CD14-positive monocyte (primary cell): ENCODE results near the gene TSBP1. TPM values are rescaled to one million over a fixed set of nuclear protein-coding genes. Genes with fewer than 3 reads are reported as not detected.

ENCODE experiments used
- DNase-seq, 3 donors: peaks; one replicate each; pipeline ENCODE4 v3.0.0-alpha.2; 2011 to 2022
- H2AFZ ChIP-seq: 2 replicates; pipeline ENCODE4 v1.6.0; 2012; ENCODE audit warnings: mild to moderate bottlenecking, low read depth, low read length, inconsistent platforms; ENCODE audit not compliant: insufficient read depth, poor library complexity, severe bottlenecking
- H3K27ac ChIP-seq, 2 donors: 1 replicate in 1 of 2; 2 replicates in 1 of 2; pipeline ENCODE4 v1.5.1; 2012 to 2013; ENCODE audit warnings: low read length in 2 of 2, control low read depth in 1 of 2, inconsistent platforms in 1 of 2, low read depth in 1 of 2, mild to moderate bottlenecking in 1 of 2
- H3K27me3 ChIP-seq, 2 donors: one replicate each; pipeline versions ENCODE4 v1.6.0 to v1.6.1; 2011 to 2013; ENCODE audit warnings: low read length in 2 of 2; ENCODE audit not compliant: control insufficient read depth in 2 of 2, insufficient read depth in 2 of 2
- H3K36me3 ChIP-seq, 2 donors: replicated peaks in 1 of 2; 1 replicate in 1 of 2; 2 replicates in 1 of 2; pipeline versions ENCODE4 v1.5.1 to v1.6.1; 2012 to 2013; ENCODE audit warnings: low read length in 2 of 2, control low read depth in 1 of 2, inconsistent platforms in 1 of 2, mild to moderate bottlenecking in 1 of 2; ENCODE audit not compliant: insufficient read depth in 2 of 2, control insufficient read depth in 1 of 2
- H3K4me1 ChIP-seq, 2 donors: 1 replicate in 1 of 2; 2 replicates in 1 of 2; pipeline versions ENCODE4 v1.5.1 to v1.6.1; 2012 to 2013; ENCODE audit warnings: low read length in 2 of 2, control low read depth in 1 of 2, inconsistent platforms in 1 of 2, mild to moderate bottlenecking in 1 of 2, moderate library complexity in 1 of 2; ENCODE audit not compliant: insufficient read depth in 2 of 2, control insufficient read depth in 1 of 2
- H3K4me2 ChIP-seq: replicated peaks from 2 replicates; pipeline ENCODE3; 2012; ENCODE audit warnings: low read length, moderate library complexity, mild to moderate bottlenecking; ENCODE audit not compliant: poor library complexity, severe bottlenecking; ENCODE audit errors: extremely low read depth
- H3K4me3 ChIP-seq, 3 experiments: fragments of 200-600 bp in 1 of 3; sonication (generic) in 1 of 3; replicated peaks in 1 of 3; 1 replicate in 2 of 3; 2 replicates in 1 of 3; pipeline ENCODE4 v1.5.1; 2011 to 2013; ENCODE audit warnings: low read length in 3 of 3, mild to moderate bottlenecking in 3 of 3, control low read depth in 2 of 3, low read depth in 2 of 3, inconsistent platforms in 1 of 3, moderate library complexity in 1 of 3
- H3K79me2 ChIP-seq: 2 replicates; pipeline ENCODE4 v1.6.0; 2012; ENCODE audit warnings: mild to moderate bottlenecking, control low read depth, inconsistent platforms, low read length, moderate library complexity; ENCODE audit not compliant: insufficient read depth
- H3K9ac ChIP-seq: 2 replicates; pipeline ENCODE4 v1.6.0; 2017; ENCODE audit warnings: low read length, mild to moderate bottlenecking; ENCODE audit not compliant: insufficient read depth, poor library complexity, severe bottlenecking
- H3K9me3 ChIP-seq, 2 donors: replicated peaks in 1 of 2; 1 replicate in 1 of 2; 2 replicates in 1 of 2; pipeline versions ENCODE4 v1.5.1 to v1.6.1; 2012 to 2013; ENCODE audit warnings: low read length in 2 of 2, control low read depth in 1 of 2; ENCODE audit not compliant: control insufficient read depth in 1 of 2, insufficient read depth in 1 of 2
- H4K20me1 ChIP-seq: 2 replicates; pipeline ENCODE4 v1.6.0; 2012; ENCODE audit warnings: mild to moderate bottlenecking, low read length, control low read depth, moderate library complexity; ENCODE audit not compliant: insufficient read depth
- H3K27ac Mint-ChIP-seq, 7 donors: one replicate each; pipeline ENCODE4 v1.8.0; 2020; ENCODE audit warnings: mild to moderate bottlenecking in 7 of 7, mixed read lengths in 7 of 7, moderate library complexity in 6 of 7, inconsistent platforms in 2 of 7
- H3K27me3 Mint-ChIP-seq, 3 donors: one replicate each; pipeline ENCODE4 v1.8.0; 2021 to 2022; ENCODE audit warnings: low read depth in 3 of 3, mild to moderate bottlenecking in 3 of 3, mixed read lengths in 3 of 3, moderate library complexity in 3 of 3, inconsistent platforms in 1 of 3
- H3K36me3 Mint-ChIP-seq, 2 donors: one replicate each; pipeline ENCODE4 v1.8.0; 2020; ENCODE audit warnings: mixed read lengths in 2 of 2, inconsistent platforms in 1 of 2, mild to moderate bottlenecking in 1 of 2
- H3K4me1 Mint-ChIP-seq: one replicate; pipeline ENCODE4 v1.8.0; 2020; ENCODE audit warnings: mild to moderate bottlenecking, mixed read lengths
- H3K4me3 Mint-ChIP-seq, 2 donors: one replicate each; pipeline ENCODE4 v1.8.0; 2020; ENCODE audit warnings: mild to moderate bottlenecking in 2 of 2, mixed read lengths in 2 of 2, moderate library complexity in 1 of 2
- H3K9me3 Mint-ChIP-seq, 7 donors: one replicate each; pipeline ENCODE4 v1.8.0; 2020 to 2022; ENCODE audit warnings: mixed read lengths in 7 of 7, mild to moderate bottlenecking in 6 of 7, moderate library complexity in 6 of 7, inconsistent platforms in 2 of 7
- WGBS: methylation state at CpG from one replicate; pipeline ENCODE4 v1.1.5; 2013; ENCODE audit warnings: missing lambda C conversion rate; ENCODE audit not compliant: insufficient coverage; 5-methylcytosine and 5-hydroxymethylcytosine counted together
- intact Hi-C, 2 donors: fragments of 100-400 bp; cut with micrococcal nuclease; formaldehyde crosslinking; loops; one replicate each; pipeline versions ENCODE4 v1.15.0 to v1.15.1; 2023
- polyA plus RNA-seq, 3 donors: library from polyadenylated mRNA; depleted of rRNA in 1 of 3; unstranded in 2 of 3; stranded (reverse) in 1 of 3; fragments of 300-500 nt in 2 of 3; fragments of >200 nt in 1 of 3; fragmentation: Illumina TruSeq in 2 of 3; gene quantifications; 1 replicate in 2 of 3; 2 replicates in 1 of 3; pipeline ENCODE4 v1.2.3, GENCODE V29; 2012 to 2021
- TF ChIP-seq, protein P1 (sequence below): fragments of 200-600 bp; IDR thresholded peaks from one replicate; pipeline ENCODE4 v1.8.0; 2022; ENCODE audit warnings: antibody characterized with exemption, mild to moderate bottlenecking

The TSBP1 gene
- polyA plus RNA-seq, 3 donors: not detected

DNA sequence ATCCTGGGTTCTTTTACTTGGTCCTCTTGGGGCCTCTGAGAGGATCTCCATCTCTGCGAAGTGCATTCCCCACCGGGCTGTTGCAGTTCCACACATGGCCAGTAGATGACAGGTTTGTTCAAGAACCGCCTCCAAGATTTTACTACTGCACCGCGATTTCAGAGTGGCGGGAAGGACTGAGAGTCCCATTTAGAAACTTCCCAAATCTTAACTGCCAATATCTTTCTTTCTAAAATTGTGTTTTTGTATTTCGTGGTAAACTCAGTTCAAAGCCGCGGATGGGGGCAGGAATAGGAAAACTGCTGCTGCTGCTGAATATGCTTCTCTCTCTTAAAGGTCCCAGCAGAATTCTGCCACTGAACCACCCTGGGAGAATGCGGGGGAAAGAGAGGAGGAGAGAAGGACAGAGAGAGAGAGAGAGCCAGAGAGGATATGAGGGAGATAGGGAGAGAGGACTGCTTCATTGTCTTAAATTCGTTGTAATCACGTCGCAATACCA, 43.9 kb upstream of the TSBP1 start:
- no peak overlapping the region for H3K27ac ChIP-seq
- Mint-ChIP-seq H3K9me3 (peaks cover 0 to 2% (median 0%) of the 10 kb centered on the region in 7 donors), H3K4me1 (peaks cover 11% of the 10 kb centered on the region), H3K4me3 (peak overlapping the region in 1 of 2 donors; percentile 80), H3K27ac (no peak overlapping the region), H3K27me3 (peaks cover 13 to 26% (median 20%) of the 10 kb centered on the region in 3 donors), H3K36me3 (no peaks in the 10 kb centered on the region)
- 0% methylated on average over 2 of the region's 13 CpGs for WGBS
- H2AFZ ChIP-seq: peak overlapping the region; percentile 32
- no peaks in the 10 kb centered on the region for H3K9me3 ChIP-seq
- no peaks in the 10 kb centered on the region for H3K36me3 ChIP-seq
- DNase-seq: peak; percentile 63 to 75 (median 73)
- no peaks in the 10 kb centered on the region for H3K79me2 ChIP-seq
- H3K27me3 ChIP-seq: peaks cover 10% of the 10 kb centered on the region in 2 donors
- H3K9ac ChIP-seq: no peak overlapping the region
- no peaks in the 10 kb centered on the region for H4K20me1 ChIP-seq
- H3K4me1 ChIP-seq: peaks cover 4 to 6% of the 10 kb centered on the region in 2 donors
- H3K4me2 ChIP-seq: peak overlapping the region; percentile 29
- H3K4me3 ChIP-seq: no peak overlapping the region
- TF ChIP-seq, protein P1, sequence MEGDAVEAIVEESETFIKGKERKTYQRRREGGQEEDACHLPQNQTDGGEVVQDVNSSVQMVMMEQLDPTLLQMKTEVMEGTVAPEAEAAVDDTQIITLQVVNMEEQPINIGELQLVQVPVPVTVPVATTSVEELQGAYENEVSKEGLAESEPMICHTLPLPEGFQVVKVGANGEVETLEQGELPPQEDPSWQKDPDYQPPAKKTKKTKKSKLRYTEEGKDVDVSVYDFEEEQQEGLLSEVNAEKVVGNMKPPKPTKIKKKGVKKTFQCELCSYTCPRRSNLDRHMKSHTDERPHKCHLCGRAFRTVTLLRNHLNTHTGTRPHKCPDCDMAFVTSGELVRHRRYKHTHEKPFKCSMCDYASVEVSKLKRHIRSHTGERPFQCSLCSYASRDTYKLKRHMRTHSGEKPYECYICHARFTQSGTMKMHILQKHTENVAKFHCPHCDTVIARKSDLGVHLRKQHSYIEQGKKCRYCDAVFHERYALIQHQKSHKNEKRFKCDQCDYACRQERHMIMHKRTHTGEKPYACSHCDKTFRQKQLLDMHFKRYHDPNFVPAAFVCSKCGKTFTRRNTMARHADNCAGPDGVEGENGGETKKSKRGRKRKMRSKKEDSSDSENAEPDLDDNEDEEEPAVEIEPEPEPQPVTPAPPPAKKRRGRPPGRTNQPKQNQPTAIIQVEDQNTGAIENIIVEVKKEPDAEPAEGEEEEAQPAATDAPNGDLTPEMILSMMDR: peak; percentile 99
- intact Hi-C loops: loop anchor here in 1 of 2 donors (2.0 to 10.0 kb wide), 3 partner anchors 171 to 381 kb away; no protein-coding TSS in a partner anchor

DNA sequence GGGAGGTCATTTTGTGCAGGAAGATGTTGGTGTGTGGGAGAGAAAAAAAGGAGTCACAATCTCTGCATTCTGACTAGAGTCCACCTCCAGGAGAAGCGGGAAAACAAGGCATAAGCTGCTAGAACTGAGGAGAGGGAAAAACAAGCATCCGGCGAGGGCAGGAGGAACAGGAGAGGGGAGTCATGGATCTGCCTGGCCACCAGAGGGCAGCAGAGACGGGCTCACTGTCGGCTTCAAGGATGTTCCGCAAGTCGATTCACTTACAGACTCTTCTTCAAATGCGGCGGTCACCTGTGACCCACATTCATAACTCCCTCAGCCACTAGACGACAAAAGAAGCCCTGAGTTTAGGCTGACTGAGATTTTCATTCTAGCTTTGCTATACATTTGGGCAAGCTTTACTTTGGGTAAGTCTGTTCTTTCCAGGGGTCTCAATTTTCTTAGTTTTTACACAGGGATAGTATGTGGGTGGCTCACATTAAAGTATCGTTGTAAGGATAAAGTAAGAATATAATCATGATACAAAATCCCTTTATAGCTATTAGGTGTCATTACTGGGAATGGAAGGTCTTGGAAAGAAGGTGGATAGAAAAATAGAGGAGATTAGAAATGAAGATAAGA, 41.8 kb upstream of the TSBP1 start:
- H2AFZ ChIP-seq: no peak overlapping the region
- H3K27me3 ChIP-seq: peaks cover 0 to 10% of the 10 kb centered on the region in 2 donors
- no peaks in the 10 kb centered on the region for H3K36me3 Mint-ChIP-seq
- no peaks in the 10 kb centered on the region for H3K9me3 ChIP-seq
- peak overlapping the region in 1 of 2 donors; percentile 52 for H3K4me3 Mint-ChIP-seq
- DNase-seq: peak; percentile 71 to 83 (median 77)
- peaks cover 11 to 23% (median 14%) of the 10 kb centered on the region in 3 donors for H3K27me3 Mint-ChIP-seq
- peaks cover 4 to 6% of the 10 kb centered on the region in 2 donors for H3K4me1 ChIP-seq
- no peak overlapping the region for H3K4me2 ChIP-seq
- H3K27ac ChIP-seq: no peak overlapping the region
- H3K36me3 ChIP-seq: no peaks in the 10 kb centered on the region
- 3% methylated on average over 8 of the region's 11 CpGs for WGBS
- TF ChIP-seq, protein P1: peak; percentile 93
- peaks cover 11% of the 10 kb centered on the region for H3K4me1 Mint-ChIP-seq
- intact Hi-C loops: loop anchor here (2.0 to 10.0 kb wide), 6 partner anchors 169 to 454 kb away; no protein-coding TSS in a partner anchor
- no peaks in the 10 kb centered on the region for H4K20me1 ChIP-seq
- no peak overlapping the region for H3K4me3 ChIP-seq
- no peak overlapping the region for H3K9ac ChIP-seq
- H3K27ac Mint-ChIP-seq: no peak overlapping the region
- H3K9me3 Mint-ChIP-seq: peaks cover 0 to 2% (median 0%) of the 10 kb centered on the region in 7 donors
- no peaks in the 10 kb centered on the region for H3K79me2 ChIP-seq
